NCI-H146 treated with DMSO at 0.1 percent for 48 hours (cell line): ENCODE data around the gene GLRX.

ENCODE experiments used
- DNase-seq: peaks from one replicate; lab custom pipeline; 2025; ENCODE audit not compliant: unreplicated experiment; lab: John Stamatoyannopoulos, UW

Gene GLRX

GRCh38 chr5:95809414-95809960, 13.0 kb downstream of the GLRX start:
- DNase-seq = no peak

GRCh38 chr5:95808686-95809413, 13.7 kb downstream of the GLRX start:
- DNase-seq = no peak

GRCh38 chr5:95808013-95808685, 14.4 kb downstream of the GLRX start:
- no peak for DNase-seq

GRCh38 chr5:95806687-95807086, 15.8 kb downstream of the GLRX start:
- no peak for DNase-seq

GRCh38 chr5:95804736-95805539, 17.6 kb downstream of the GLRX start:
- DNase-seq = no peak

- DNase-seq = no peak
Observed at GRCh38 chr5:95803271-95804148, 19.0 kb downstream of the GLRX start.

GRCh38 chr5:95801961-95802360, 20.6 kb downstream of the GLRX start:
- no peak for DNase-seq

- DNase-seq = no peak
Observed at GRCh38 chr5:95801532-95801931, 21.0 kb downstream of the GLRX start.

GRCh38 chr5:95800553-95800952, 22.0 kb downstream of the GLRX start:
- no peak for DNase-seq

GRCh38 chr5:95799191-95799835, 23.2 kb downstream of the GLRX start:
- no peak for DNase-seq

- DNase-seq = no peak
Observed at GRCh38 chr5:95798545-95798944, 24.0 kb downstream of the GLRX start.

- DNase-seq = no peak
Observed at GRCh38 chr5:95798048-95798447, 24.5 kb downstream of the GLRX start.

GRCh38 chr5:95797301-95797700, 25.2 kb downstream of the GLRX start:
- DNase-seq = no peak

- no peak for DNase-seq
Observed at GRCh38 chr5:95794070-95794516, 28.4 kb downstream of the GLRX start.

- DNase-seq = no peak
Observed at GRCh38 chr5:95791751-95792150, 30.8 kb downstream of the GLRX start.

GRCh38 chr5:95788493-95788892, 34.0 kb downstream of the GLRX start:
- no peak for DNase-seq

GRCh38 chr5:95786821-95787418, 35.6 kb downstream of the GLRX start:
- no peak for DNase-seq

- no peak for DNase-seq
Observed at GRCh38 chr5:95784514-95785302, 37.8 kb downstream of the GLRX start.

GRCh38 chr5:95783661-95784060, 38.9 kb downstream of the GLRX start:
- DNase-seq = no peak
